Activated CD8-positive, alpha-beta T cell treated with anti-CD3 and anti-CD28 coated beads for 36 hours (primary cell): Measurements from ENCODE around the gene SUCLG2. TPM values are rescaled to one million over a fixed set of nuclear protein-coding genes. Genes with fewer than 3 reads are reported as not detected.

Experiments used
- ATAC-seq: fragments of 200-7000 bp; cut with Tn5 transposase; one replicate; pipeline ENCODE4 v1.10.0; 2021; ENCODE audit warnings: mild to moderate bottlenecking, moderate library complexity
- CTCF ChIA-PET: fragments of 350-600 bp; sonication (Branson Sonifier 250); formaldehyde crosslinking; loops from one replicate; lab custom pipeline; 2021; ENCODE audit warnings: antibody characterized with exemption; lab: Charles Lee
- POLR2A ChIA-PET: fragments of 350-600 bp; sonication (Branson Sonifier 250); formaldehyde crosslinking; loops from one replicate; lab custom pipeline; 2021; ENCODE audit warnings: antibody characterized with exemption; lab: Charles Lee
- DNase-seq: peaks from one replicate; pipeline ENCODE4 v3.0.0-alpha.2; 2020
- H3K27ac Mint-ChIP-seq: one replicate; pipeline ENCODE4 v1.8.0; 2021; ENCODE audit warnings: mild to moderate bottlenecking, mixed read lengths
- H3K27me3 Mint-ChIP-seq: one replicate; pipeline ENCODE4 v1.8.0; 2021; ENCODE audit warnings: mixed read lengths
- H3K36me3 Mint-ChIP-seq: one replicate; pipeline ENCODE4 v1.8.0; 2021; ENCODE audit warnings: low read depth, mixed read lengths
- H3K4me1 Mint-ChIP-seq: one replicate; pipeline ENCODE4 v1.8.0; 2021; ENCODE audit warnings: low read depth, mixed read lengths
- H3K4me3 Mint-ChIP-seq: one replicate; pipeline ENCODE4 v1.8.0; 2021; ENCODE audit warnings: mild to moderate bottlenecking, moderate library complexity, mixed read lengths
- H3K9me3 Mint-ChIP-seq: one replicate; pipeline ENCODE4 v1.8.0; 2021; ENCODE audit warnings: mixed read lengths
- CTCF ChIP-seq: fragments of 200-600 bp; IDR thresholded peaks from one replicate; pipeline ENCODE4 v1.8.0; 2022; ENCODE audit warnings: antibody characterized with exemption, mild to moderate bottlenecking
- intact Hi-C: fragments of 100-400 bp; cut with micrococcal nuclease; formaldehyde crosslinking; loops from one replicate; pipeline ENCODE4 v1.10.0; 2022
- total RNA-seq, 2 experiments: library from RNA; stranded (reverse); gene quantifications; one replicate each; pipeline ENCODE4 v1.2.3, GENCODE V29; 2021

SUCLG2 gene
- total RNA-seq, 2 experiments from 2014 or later: 61.3 to 65.5 TPM

GRCh38 chr3:67517781-67518180, 136.6 kb downstream of the SUCLG2 start:
- H3K36me3 Mint-ChIP-seq: peaks cover 34% of the 10 kb centered on the region
- H3K4me3 Mint-ChIP-seq: no peak overlapping the region
- intact Hi-C loops: no loop called here
- ATAC-seq (no peak), DNase-seq (no peak)
- H3K9me3 Mint-ChIP-seq: no peaks in the 10 kb centered on the region
- no peaks in the 10 kb centered on the region for H3K27me3 Mint-ChIP-seq
- CTCF ChIA-PET: interaction anchor here (1.5 kb wide), 1 partner anchor 9 kb away, joined by 4 read pairs; no protein-coding TSS in a partner anchor
- no peak for TF ChIP-seq CTCF
- H3K27ac Mint-ChIP-seq: no peak overlapping the region
- POLR2A ChIA-PET: interaction anchor here (0.5 kb wide), 1 partner anchor 99 kb away, joined by 3 read pairs; no protein-coding TSS in a partner anchor
- peaks cover 4% of the 10 kb centered on the region for H3K4me1 Mint-ChIP-seq

- Mint-ChIP-seq H3K4me3 (no peak overlapping the region), H3K27me3 (no peaks in the 10 kb centered on the region), H3K4me1 (peaks cover 4% of the 10 kb centered on the region), H3K9me3 (no peaks in the 10 kb centered on the region), H3K27ac (no peak overlapping the region), H3K36me3 (peaks cover 35% of the 10 kb centered on the region)
- POLR2A ChIA-PET: interaction anchor here (0.6 kb wide), 1 partner anchor 9 kb away, joined by 3 read pairs; no protein-coding TSS in a partner anchor
- CTCF ChIA-PET: no interaction called here
- intact Hi-C loops: no loop called here
- DNase-seq: no peak
- TF ChIP-seq CTCF: no peak
- no peak for ATAC-seq
These were observed 137.9 kb downstream of the SUCLG2 start for GRCh38 chr3:67516496-67516895.

- intact Hi-C loops: no loop called here
- Mint-ChIP-seq H3K4me1 (peaks cover 4% of the 10 kb centered on the region), H3K4me3 (no peak overlapping the region), H3K27me3 (no peaks in the 10 kb centered on the region), H3K9me3 (no peaks in the 10 kb centered on the region), H3K36me3 (peaks cover 39% of the 10 kb centered on the region), H3K27ac (no peak overlapping the region)
- ATAC-seq (no peak), DNase-seq (no peak)
- no peak for TF ChIP-seq CTCF
- POLR2A ChIA-PET: no interaction called here
- CTCF ChIA-PET: no interaction called here
These were observed 138.6 kb downstream of the SUCLG2 start for GRCh38 chr3:67515778-67516177.

- no peak overlapping the region for H3K27ac Mint-ChIP-seq
- no peaks in the 10 kb centered on the region for H3K4me1 Mint-ChIP-seq
- no peak for ATAC-seq
- H3K4me3 Mint-ChIP-seq: no peak overlapping the region
- intact Hi-C loops: no loop called here
- H3K9me3 Mint-ChIP-seq: no peaks in the 10 kb centered on the region
- ChIA-PET CTCF (interaction anchor here (0.8 to 1.3 kb wide), 2 partner anchors 8 to 17 kb away, joined by 3 to 4 read pairs; no protein-coding TSS in a partner anchor), POLR2A (no interaction called here)
- H3K36me3 Mint-ChIP-seq: peaks cover 29% of the 10 kb centered on the region
- no peaks in the 10 kb centered on the region for H3K27me3 Mint-ChIP-seq
- no peak for TF ChIP-seq CTCF
- no peak for DNase-seq
These were observed 144.8 kb downstream of the SUCLG2 start for GRCh38 chr3:67509471-67510075.

- no peaks in the 10 kb centered on the region for H3K27me3 Mint-ChIP-seq
- ATAC-seq (no peak), DNase-seq (no peak)
- CTCF ChIA-PET: no interaction called here
- no peak for TF ChIP-seq CTCF
- no peaks in the 10 kb centered on the region for H3K4me1 Mint-ChIP-seq
- no peaks in the 10 kb centered on the region for H3K9me3 Mint-ChIP-seq
- no peak overlapping the region for H3K27ac Mint-ChIP-seq
- POLR2A ChIA-PET: interaction anchor here (0.6 kb wide), 2 partner anchors 9 to 524 kb away, joined by 3 to 5 read pairs; no protein-coding TSS in a partner anchor
- no peak overlapping the region for H3K4me3 Mint-ChIP-seq
- H3K36me3 Mint-ChIP-seq: peaks cover 27% of the 10 kb centered on the region
- intact Hi-C loops: no loop called here
These were observed 146.8 kb downstream of the SUCLG2 start for GRCh38 chr3:67507584-67507983.
